ENCODE data around the gene RBFOX1.

- TF ChIP-seq, protein P1, sequence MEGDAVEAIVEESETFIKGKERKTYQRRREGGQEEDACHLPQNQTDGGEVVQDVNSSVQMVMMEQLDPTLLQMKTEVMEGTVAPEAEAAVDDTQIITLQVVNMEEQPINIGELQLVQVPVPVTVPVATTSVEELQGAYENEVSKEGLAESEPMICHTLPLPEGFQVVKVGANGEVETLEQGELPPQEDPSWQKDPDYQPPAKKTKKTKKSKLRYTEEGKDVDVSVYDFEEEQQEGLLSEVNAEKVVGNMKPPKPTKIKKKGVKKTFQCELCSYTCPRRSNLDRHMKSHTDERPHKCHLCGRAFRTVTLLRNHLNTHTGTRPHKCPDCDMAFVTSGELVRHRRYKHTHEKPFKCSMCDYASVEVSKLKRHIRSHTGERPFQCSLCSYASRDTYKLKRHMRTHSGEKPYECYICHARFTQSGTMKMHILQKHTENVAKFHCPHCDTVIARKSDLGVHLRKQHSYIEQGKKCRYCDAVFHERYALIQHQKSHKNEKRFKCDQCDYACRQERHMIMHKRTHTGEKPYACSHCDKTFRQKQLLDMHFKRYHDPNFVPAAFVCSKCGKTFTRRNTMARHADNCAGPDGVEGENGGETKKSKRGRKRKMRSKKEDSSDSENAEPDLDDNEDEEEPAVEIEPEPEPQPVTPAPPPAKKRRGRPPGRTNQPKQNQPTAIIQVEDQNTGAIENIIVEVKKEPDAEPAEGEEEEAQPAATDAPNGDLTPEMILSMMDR (IDR thresholded peaks at IDR 0.05), result no peak
- TF ChIP-seq POLR2AphosphoS5 (IDR thresholded peaks at IDR 0.05) (no peak), POLR2A (IDR thresholded peaks at IDR 0.05; ENCODE audit: low read depth) (no peak), EP300 (IDR thresholded peaks at IDR 0.05) (no peak)
Measured at GRCh38 chr16:7501868-7502267, 169.2 kb downstream of the RBFOX1 start.
